Astrocyte of the cerebellum (primary cell): ENCODE results near the gene KIF5C.

Experiments used
- DNase-seq: peaks from one replicate; pipeline ENCODE4 v3.0.0-alpha.2; 2011; ENCODE audit warnings: low read depth
- H3K4me3 ChIP-seq: 2 replicates; pipeline ENCODE4 v1.5.1; 2011; ENCODE audit warnings: mild to moderate bottlenecking, low read depth, low read length, moderate library complexity
- CTCF ChIP-seq: IDR thresholded peaks from 2 replicates; pipeline ENCODE4 v1.5.1; 2012; ENCODE audit warnings: low read length, low read depth, moderate library complexity, mild to moderate bottlenecking; ENCODE audit errors: missing control alignments
- in situ Hi-C: cut with HindIII; loops from 2 replicates; pipeline ENCODE4 v1.10.0; 2017; ENCODE audit warnings: low sequenced_read_pairs

The KIF5C gene

GRCh38 chr2:148933456-148933855 is 58.4 kb downstream of the KIF5C start:
- TF ChIP-seq CTCF, result no peak
- in situ Hi-C loops, result no loop called here
- no peak overlapping the region for H3K4me3 ChIP-seq
- no peak for DNase-seq

- in situ Hi-C loops, result no loop called here
- no peak for TF ChIP-seq CTCF
- no peak for DNase-seq
- H3K4me3 ChIP-seq, result no peak overlapping the region
Measured at GRCh38 chr2:148935791-148936190, 60.8 kb downstream of the KIF5C start.

- DNase-seq, result no peak
- no peak overlapping the region for H3K4me3 ChIP-seq
- in situ Hi-C loops, result no loop called here
- no peak for TF ChIP-seq CTCF
Measured at GRCh38 chr2:148936857-148937450, 61.9 kb downstream of the KIF5C start.

GRCh38 chr2:148939271-148939670 is 64.2 kb downstream of the KIF5C start:
- no peak overlapping the region for H3K4me3 ChIP-seq
- TF ChIP-seq CTCF, result no peak
- in situ Hi-C loops, result no loop called here
- DNase-seq, result no peak

GRCh38 chr2:148943097-148943496 is 68.1 kb downstream of the KIF5C start:
- TF ChIP-seq CTCF, result no peak
- in situ Hi-C loops, result no loop called here
- DNase-seq, result no peak
- H3K4me3 ChIP-seq, result no peak overlapping the region

GRCh38 chr2:148944536-148944935 is 69.5 kb downstream of the KIF5C start:
- no peak for DNase-seq
- TF ChIP-seq CTCF, result no peak
- no peak overlapping the region for H3K4me3 ChIP-seq
- in situ Hi-C loops, result no loop called here

- no peak overlapping the region for H3K4me3 ChIP-seq
- no peak for TF ChIP-seq CTCF
- in situ Hi-C loops, result no loop called here
- DNase-seq, result no peak
Measured at GRCh38 chr2:148947299-148947698, 72.3 kb downstream of the KIF5C start.
